Stimulated activated CD8-positive, alpha-beta memory T cell treated with anti-CD3 and anti-CD28 coated beads, Interleukin-12 subunit alpha, Interleukin-12 subunit beta, amount 100 ng/mL, for 24 hours (primary cell): ENCODE data around the gene ACOX1.

Experiments
- DNase-seq: peaks from one replicate; pipeline ENCODE4 v3.0.0-alpha.2; 2020; ENCODE audit errors: extremely low read depth

ACOX1 gene

DNA sequence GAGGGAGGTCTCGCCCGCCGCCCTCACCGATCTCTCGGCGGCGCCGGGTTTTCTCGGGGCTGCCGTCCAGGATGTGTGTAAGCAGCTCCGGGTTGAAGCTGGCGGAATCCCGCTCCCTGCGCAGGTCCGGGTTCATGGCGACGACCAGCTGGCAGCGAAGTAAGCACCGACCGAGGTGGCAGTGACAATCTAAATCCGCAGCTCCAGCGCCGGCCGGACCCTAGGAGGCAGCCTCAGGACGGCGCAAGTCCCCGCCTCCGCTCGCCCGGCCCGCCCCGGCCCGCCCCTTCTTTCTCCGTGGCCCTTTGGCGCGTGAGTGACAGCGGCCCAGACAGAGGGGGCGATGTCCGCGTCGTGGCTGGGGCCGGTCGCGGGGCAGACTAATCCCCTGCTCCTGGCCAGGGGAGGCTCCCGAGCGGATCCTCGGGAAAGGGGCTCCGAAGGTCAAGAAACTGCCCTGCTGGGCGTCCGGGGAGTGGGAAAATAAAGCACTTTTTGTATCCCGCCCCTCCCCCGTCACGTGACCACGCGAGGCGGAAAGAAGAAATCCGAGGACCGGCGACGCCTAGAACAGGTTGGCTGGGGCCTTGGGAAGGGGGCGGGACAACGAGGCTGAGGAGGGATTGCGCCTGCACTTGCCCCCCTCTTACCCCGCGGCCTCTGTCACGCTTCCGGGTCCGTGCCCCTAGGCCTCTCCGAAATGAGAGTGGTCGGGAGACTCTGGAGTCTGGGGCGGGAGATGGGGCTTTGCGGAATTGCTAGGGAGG is at the start of gene ACOX1, which contains the start of gene TEN1:
ACOX1 (minus strand) TSS at position 229 of the 767 bp plus-strand sequence; CDS start at position 136, 93 bp downstream.
TEN1 (plus strand) TSS at position 303 of the 767 bp plus-strand sequence. CDS start 6,953 bp downstream, outside the sequence.
- DNase-seq, result peak; percentile 94

DNA sequence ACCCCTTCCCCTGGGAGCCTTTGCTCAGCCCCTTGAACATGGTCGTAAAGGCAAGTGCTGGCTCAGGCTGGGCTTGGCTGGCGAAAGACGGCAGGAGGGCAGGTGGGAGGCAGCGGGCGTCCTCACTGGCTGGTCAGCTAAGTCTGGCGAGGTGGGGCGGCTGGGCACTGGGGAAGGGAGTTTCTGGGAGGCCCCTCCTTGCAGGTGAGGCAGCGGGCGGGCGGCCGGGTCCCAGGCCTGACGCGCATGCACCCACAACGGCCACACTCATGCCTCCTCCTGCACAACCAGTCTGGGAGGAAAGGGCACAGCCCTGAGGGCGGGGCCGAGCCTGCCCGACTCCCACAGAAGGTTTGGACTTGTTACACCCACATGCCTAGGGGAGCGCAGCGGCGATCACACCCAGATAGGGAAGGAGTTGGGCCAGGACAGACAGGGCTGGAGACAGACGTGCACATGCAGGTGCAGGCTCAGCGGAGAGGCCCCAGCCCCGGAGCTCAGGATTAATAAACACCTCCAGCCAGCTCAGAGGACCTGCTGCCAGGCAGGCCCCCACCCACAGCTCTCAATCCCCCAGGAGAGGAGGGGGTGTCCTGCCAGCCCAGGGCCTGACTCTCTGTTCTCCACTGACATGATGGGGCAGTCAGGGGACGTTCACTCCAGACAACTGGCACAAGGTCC is 48.3 kb upstream of the ACOX1 start, which contains the start of gene EVPL:
EVPL (minus strand) TSS at position 148 of the 681 bp plus-strand sequence; CDS start at position 40, 108 bp downstream.
- DNase-seq, result no peak

DNA sequence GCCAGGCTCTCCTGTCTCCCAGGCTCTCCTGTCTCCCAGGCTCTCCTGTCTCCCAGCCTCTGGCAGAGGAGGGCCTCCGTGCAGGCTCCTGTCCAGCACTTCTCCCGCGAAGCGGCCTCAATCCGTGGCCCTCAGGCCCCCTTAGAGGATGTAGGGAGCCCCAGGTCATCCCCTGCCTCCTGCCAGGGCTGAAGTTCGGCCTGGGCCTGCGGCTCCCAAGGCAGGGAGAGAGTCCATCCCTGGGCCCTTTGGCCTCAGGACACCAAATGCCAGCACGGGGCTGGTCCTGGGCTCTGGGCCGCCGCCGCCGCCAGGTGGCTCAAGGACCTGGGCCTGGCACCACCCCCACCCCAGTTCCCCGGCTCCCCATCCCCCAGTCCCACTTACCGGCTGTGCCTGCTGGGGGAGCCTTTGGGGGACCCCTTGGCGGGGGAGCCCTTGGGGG is 47.8 kb upstream of the ACOX1 start:
- no peak for DNase-seq

DNA sequence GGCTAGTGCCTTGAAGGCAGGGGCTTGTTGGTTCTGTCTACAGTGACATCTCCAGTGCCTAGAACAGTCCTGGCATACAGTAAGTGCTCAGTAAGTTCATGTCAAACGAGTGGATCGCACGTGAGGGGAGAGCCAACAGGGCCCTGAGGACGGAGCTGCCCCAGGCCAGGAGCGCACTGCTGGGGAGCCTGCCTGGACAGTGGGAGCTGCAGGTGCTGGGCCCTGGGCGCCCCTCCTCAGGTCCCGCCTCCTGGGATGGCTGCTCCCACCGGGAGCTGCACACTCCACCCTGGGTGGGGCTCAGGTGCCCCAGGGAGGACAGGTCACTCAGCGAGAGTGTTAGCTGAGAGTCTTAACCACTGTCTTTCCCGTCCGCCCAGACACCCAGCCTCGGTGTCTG is 46.3 kb upstream of the ACOX1 start:
- no peak for DNase-seq

DNA sequence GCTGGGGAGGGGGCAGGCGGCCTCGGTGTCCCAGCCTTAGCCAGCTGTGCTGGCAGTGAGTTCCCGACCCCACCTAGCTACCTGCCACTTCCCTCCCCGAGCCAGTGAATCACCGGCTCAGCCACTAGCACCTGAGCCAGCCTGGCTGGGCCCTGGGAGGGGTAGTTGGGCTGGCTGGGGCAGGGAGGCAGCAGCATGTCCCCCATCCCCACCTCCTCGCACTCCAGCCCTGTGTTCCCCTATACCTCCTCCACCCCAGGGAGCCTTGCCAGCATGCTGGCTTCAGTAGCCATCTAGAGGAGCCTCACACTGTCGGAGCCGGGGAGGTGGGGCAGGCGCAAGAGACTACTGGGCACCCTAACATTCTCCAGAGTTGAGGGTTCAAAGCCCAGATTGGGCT is 45.4 kb upstream of the ACOX1 start:
- DNase-seq, result no peak

DNA sequence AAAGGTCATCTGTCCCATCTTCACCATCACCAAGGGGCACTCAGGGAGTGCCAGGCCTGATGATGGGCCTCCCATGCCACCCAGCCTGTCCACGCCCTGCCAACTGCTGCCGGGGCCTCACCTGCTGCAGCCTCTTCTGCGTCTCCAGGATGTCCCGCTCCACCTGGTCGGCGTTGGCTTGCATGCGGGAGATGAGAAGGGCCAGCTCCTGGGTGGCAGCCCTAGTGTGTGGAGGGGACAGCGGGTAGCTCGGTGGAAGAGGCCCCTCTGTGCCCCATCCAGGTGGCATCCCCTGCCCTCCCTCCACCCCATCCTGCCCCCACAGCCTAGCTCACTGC is 44.9 kb upstream of the ACOX1 start:
- DNase-seq, result no peak

DNA sequence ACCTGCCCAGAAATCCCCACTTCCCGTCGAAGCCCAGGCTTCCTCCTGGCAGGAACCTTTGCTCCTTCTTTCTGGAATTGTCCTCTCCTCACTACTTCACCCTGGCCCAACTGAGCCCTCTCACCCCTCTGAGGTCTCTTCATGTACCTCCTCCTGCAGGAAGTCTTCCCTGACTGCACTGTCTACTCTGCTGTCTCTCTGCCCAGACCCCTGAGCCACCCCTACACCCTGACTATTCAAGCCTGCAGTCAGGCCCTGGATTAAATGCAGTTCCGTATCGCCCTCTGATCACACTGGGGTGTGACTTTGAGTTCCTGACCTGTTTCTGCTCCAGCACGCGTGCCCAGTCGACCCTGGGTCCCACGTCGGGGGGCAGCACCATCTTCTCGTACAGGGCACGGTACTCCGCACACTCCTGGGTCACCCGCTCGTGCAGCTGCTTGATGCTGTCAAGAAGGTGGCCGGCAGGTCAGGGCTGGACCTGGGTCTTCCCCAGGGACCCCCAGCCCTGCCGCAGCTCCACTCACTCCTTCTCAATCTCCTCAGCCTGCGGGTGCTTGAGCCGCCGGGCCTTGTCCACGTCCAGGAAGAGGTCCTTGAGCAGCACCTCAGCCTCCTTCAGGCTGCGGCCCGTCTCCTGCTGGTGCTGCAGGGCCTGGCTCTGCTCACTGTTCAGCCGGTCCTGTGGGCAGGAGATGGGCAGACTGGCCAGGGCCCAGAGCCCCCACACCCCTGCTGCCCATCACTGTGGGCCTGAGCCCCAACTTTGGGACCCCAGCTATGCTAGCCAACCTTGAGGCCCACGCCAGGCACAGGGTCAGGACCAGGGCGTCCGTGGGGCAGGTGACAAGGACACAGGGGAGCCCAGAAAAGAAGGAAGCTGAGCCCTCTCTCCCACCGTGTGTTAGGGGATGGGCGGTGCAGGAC is 44.3 kb upstream of the ACOX1 start:
- no peak for DNase-seq

DNA sequence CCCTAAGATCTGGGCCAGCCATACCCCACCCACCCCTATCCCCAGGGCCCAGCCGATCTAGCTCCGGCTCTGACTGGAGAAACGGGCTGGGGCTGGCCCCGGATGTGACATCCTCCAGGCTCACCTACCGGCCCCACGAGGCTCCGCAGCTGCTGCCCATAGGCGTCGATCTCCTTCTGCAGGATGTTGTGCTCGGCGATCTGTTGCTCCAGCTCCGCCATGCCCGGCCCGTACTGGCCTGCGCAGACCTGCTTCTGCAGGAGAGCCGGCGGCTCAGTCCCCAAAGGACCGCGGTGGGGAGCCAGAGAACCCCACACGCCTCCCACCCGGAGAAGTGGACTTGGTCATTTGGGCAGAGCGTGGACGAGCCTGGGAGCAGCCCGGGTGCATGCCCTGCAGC is 43.3 kb upstream of the ACOX1 start:
- no peak for DNase-seq

DNA sequence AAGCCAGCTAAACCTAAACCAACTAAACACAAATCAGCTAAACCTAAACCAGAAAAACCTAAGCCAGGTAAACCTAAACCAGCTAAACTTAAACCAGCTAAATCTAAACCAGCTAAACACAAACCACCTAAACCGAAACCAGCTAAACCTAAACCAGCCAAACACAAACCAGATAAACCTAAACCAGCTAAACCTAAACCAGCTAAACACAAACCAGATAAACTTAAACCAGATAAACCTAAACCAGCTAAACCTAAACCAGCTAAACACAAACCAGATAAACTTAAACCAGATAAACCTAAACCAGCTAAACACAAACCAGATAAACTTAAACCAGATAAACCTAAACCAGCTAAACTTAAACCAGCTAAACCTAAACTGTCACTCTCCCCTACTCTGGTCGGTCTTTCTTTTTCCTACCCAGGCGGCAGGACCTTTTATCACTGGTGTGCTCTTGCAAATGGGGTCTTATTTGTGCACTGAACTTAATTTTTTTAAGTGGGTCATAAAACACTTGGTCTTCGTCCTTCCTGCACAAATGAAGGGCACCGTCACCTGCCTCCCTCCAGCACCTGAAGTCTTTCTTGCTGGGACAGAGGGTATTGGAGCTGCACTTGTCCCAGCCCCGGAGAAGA is 41.0 kb upstream of the ACOX1 start:
- DNase-seq, result no peak

DNA sequence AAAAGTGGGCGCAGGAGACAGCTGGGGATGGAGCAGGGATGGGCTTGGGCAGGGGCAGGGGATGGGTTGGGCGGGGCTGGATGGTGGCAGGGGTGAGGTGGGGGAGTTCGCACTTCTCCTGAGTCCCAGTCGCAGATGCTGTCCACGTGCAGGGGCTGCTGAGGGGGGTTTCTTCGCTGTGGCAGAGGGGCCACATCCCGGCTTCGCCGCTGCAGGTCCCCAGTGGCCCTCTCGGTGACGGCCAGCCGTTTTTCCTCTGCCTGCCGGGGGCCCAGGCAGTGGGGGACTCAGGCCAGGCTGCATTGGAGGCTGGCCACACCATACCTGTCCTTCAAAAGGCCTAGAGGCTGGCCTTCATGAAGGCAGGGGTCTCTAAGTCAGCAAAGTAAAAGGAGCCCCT is 39.8 kb upstream of the ACOX1 start:
- DNase-seq, result no peak

DNA sequence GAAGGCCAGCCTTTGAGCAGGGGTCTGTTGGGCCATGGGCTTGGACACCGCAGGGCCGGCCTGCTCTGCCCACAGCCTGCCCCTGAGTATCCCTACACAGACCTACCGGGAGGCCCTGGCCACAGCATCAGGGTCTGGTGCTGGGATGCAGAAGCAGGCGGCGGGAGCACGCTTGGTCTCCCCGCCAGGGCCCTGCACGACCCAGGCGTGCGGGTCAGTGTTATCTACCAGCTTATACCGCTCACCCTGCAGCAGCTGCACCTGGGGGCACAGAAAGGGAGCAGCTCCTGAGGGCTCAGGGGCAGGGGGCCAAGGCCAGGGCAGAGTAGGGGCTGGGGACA is 39.3 kb upstream of the ACOX1 start:
- DNase-seq, result no peak

DNA sequence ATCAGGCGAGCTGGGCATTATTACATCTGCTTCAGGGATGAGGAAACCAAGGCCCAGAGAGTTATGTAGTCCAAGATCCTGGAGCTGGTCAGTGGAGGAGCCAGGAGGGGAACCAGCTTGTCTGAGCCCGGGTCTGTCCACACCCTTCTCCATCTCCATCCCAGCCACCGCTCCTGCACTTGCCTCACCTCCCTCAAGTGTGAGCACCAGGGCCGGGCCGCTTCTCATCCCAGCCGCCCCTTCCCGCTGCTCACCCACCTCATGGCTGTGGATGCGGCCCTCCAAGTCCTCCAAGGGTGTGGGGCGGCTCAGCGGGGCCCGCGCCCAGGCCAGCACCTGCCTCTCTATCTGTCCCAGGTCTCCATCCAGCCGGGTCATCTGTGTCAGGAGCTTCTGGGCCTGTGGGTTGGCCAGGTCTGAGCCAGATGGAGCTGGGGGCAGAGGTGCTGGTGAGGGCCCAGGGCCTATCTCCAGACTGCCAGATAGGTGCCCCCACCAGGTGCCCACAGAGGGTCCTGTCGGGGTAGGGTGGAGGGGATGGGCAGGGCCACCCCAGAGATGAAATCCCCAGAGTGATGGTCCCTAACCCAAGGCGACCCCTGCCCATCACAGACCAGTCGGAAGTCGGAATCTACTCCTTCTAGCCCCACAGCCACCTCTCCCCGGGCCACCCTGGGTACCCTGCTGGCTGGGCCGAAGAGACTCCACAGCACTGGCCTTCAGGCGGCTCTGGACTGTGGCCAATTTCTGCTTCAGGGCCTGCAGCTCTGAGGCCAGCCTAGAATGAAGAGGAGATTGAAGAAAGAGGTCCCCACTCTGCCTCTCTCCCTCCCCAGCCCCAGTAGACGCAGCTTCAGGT is 38.7 kb upstream of the ACOX1 start:
- no peak for DNase-seq

DNA sequence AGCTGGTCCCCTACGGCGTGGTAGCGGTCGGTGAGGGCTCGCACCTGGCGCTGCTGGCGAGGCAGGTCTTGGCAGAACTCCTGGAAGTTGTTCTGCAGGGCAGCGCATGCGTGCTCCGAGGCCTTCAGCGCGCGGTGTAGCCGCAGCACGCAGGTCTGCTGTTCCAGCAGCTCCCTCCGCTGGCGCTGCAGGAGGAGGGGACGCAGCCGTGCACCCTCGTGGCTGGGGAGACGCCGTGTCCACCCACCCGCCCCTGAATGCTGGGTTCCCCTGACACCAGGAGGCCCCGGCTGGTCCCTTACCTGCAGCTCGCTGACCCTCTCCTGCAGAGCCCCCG is 35.9 kb upstream of the ACOX1 start:
- DNase-seq, result no peak

DNA sequence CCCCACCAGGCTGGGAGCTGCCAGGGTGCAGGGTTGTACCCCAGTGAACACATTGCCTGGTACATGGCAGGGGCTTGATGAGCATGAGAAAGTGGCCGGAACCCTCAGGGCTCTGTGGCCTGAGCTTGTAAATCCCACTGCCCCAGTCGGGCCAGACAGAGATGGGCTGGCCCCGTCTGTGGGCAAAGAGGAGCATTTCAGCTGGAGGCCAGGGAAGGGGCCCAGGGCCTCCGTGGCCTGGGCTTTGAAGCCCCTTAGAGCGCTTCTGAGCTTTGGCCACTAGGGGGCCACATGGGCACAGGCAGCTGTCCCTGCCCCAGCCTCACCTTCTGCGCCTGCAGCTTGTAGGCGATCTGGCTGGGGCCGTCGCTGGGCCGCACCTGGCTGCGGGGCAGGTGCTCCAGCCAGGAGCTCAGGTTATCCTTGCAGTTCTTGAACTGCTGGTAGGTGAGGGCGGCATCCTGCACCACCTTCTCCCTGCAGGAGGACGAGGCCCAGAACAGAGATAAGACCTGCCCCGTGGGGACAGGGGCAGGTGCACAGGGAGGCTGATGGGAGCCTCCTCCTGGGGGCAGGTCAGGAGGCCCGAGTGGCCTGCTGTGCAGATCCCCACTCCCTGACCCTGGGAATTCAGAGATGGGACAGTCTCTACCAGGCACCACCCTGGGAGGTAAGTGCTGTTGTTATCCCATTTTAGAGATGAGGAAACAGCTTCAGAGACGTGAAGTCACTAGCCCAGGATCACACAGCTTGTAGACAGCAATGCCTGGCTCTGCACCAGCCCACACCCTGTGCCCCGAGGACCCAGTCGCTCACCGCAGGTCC is 35.3 kb upstream of the ACOX1 start:
- DNase-seq, result peak; percentile 51

DNA sequence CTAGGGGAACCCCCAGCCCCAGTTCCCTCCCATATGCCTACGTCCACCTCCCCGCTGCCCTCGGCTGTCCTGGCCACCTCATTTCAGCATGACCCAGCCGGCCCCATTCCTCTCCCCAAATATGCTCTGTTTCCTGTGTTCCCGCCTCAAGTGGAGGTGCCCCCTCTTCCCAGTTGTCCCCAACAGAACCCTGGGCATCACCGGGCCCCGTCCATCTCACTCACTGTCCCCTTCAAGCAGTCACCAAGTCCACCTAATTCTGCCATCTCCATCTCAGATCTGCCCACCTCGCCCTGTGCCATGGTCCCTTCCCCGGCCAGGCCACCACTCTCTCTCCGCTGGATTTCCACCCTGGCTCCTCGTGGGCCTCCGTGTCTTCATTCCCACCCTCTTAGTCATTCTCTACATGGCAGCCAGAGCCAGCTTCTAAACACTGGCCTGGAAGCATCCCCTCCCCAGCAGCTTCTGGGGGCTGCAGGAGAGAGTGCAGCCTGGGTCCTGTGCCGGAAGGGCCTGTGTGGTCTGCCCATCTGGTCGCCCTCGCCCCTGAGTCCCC is 34.5 kb upstream of the ACOX1 start:
- no peak for DNase-seq

DNA sequence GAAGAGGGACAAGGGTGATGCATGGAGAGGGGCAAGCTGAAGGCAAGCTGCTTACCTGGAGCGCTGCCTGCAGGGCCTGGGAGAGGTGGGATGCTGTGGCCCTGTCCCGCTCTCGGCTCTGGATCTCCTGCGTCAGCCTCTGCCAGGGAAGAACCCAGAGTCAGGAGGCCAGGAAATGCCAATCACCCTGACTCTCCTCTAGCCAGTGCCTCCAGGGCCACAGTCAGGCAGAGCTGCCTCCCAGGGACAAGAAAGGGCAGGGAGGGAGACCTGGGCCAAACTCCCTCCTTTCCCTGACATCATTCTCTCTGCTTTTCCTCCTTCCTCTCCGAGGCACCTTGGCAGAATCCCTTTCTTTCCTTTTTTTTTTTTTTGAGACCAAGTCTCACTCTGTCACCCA is 33.0 kb upstream of the ACOX1 start:
- no peak for DNase-seq

DNA sequence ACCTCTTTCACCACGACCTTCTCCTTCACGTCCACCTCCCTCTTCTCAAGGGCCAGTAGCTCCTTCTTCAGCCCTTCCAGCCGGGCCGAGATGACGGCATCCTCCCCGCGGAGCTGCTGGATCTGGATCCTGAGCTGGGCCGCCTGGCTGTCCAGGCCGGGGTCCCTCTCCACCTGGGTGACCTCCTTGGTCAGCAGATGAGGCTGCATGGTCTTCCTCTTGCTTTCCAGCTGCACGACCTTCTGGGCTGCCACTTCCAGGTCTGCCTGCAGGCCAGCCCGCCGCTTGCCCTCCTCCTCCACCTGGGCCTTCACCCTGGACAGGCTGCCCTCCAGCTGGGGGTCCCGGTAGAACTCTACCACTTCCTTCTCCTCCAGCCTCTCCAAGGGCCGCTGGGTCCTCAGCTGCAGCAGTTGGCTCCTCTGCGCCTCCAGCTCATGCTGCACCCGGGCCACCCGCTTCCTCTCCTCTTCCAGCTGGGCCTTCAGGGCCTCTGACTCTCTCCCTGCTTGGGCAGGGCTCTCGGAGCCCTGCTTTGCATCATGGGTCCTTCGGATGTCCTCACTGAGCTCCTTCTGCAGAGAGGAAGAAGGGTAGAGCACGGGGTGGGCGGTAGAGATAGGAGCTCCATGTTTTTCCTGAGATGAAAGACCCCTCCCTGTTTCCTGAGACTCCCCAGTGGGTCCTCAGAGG is 31.1 kb upstream of the ACOX1 start:
- no peak for DNase-seq

DNA sequence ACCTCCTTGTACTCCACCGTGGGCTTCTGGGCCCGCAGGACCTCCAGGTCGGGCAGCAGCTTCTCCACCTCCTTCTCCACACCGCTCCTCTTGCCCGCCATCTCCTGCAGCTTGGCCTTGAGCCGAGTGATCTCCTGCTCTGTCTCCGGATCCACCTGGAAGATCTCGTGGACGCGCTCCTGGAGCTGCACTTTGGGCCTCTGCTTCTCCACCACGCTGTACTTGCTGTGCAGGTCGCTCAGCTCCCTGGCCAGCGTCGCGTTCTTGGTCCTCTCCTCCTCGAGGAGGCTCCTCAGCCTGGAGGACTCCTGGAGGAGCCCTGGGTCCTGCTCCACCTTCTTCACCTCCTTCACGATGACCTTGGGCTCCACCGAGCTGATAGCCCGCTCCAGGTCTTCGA is 30.5 kb upstream of the ACOX1 start:
- no peak for DNase-seq
